Hematopoietic multipotent progenitor cell treated with erythropoietin and hydrocortisone succinate and interleukin-3 and kit ligand, for 4 days (in vitro differentiated cells): ENCODE data around the gene FSD2.
"Not testable (repeated sequence)": the region's sequence is repeated elsewhere in the genome, so short reads cannot be mapped to it uniquely, and the experiment has no call there.

Experiments used
- DNase-seq: peaks from one replicate; pipeline ENCODE4 v3.0.0-alpha.2; 2015

Gene FSD2

DNA sequence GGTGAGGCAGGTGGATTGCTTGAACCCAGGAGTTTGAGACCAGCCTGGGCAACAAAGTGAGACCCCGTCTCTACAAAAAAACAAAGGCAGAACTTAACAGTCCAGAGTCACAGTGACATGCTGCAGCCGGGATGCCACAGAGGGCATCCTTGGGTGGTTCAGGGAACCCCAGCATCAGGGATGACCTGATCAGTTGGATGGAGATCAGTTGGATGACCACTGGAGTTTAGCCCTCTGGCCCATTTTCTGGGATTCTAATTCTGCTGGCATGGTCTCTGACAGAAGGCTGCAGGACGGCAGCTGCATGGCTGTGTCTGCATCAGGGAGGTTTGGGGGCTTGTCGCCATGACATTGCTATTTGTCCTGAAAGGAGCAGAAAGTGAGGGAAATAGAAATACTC is 23.4 kb upstream of the FSD2 start:
- no peak for DNase-seq

GRCh38 chr15:82828075-82828474 is 22.2 kb upstream of the FSD2 start:
- no peak for DNase-seq

DNA sequence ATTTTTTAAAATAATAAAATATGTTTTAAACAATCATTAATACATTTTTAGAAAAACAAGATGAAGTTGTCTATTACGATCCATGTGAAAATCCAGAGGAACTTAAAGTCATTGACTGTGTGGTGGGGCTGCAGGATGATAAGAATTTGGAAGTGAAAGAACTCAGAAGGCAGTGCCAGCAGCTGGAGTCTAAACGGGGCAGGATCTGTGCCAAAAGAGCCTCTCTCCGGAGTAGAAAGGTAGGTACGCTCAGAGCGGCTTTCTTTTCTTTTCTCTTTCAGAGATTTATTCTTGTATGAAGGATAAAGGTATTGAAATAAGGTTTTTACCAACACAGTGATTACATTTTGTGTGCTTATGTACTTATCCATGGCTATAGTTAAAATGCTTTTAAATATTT is 17.2 kb upstream of the FSD2 start:
- DNase-seq: no peak

DNA sequence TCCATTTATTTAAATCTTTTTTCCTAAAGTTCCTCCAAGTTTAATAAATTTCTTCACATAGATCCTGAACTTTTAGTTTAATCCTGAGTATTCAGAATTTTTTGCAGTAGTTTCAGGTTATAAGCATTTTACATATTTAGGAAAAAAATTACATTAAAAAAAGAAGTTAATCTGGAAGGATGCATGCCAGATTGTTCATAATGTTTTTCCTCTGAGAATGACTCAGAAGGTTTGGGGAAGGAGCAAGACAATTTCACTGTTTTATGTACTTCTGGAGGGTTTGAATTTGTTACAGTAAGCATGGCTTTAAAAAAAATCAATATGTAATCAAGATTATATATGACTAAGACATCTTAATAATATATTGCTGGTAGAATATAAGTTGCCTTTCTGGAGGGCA is 16.0 kb upstream of the FSD2 start:
- DNase-seq: not testable (repeated sequence)

DNA sequence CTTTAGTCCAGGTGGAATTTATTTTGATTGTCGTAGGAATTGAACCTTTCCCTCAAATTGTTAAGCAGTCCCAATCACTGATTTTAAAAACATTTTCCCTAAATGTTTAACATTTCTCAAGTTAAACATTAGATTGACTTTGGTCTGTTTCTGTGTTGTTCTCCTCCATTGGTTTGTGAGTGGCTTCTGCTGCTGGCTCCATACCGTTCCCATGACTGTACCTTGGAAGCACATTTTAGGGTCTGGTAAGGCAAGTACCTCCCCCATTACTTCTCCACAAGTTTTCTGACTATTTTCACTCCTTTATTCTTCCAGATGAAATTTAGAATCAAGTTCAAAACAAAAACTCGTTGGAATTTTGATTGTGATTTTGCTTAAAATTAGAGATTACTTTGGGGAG is 15.5 kb upstream of the FSD2 start:
- not testable (repeated sequence) for DNase-seq

DNA sequence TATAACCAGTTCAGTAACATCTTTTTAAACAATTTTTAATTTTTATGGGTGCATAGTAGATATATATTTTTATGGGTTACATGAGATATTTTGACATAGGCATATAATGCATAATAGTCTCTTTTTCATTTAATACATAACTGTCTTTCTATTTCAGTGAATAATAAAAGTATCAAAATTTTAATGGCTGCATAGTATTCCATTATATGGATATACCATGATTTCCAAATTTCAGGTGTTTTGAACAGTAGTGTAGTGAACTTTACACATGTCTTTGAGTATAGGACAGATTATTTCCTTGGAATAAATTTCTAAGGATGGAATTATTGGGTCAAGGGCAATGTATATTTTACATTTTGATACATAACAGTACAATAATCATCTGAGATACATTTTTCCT is 14.3 kb upstream of the FSD2 start:
- DNase-seq: no peak

DNA sequence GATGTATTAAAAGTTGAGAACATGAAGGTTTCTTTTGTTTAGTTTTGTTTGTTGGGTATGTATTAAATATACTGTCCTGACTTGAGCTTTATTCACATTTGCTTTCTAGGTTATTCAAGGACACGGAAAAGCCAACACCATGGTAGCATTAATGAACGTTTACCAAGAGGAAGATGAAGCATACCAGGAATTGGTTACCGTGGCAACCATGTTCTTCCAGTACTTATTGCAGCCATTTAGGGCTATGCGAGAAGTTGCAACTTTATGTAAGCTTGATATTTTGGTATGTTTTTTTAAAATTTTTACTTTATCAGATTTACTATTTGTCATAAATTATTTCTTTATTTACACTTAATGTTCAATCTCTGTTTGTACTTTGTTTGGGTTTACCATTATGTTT is 7.1 kb upstream of the FSD2 start:
- DNase-seq: peak; percentile 23

GRCh38 chr15:82810890-82811426 is 5.1 kb upstream of the FSD2 start:
- DNase-seq: peak; percentile 67

- DNase-seq: peak; percentile 66
Measured at GRCh38 chr15:82810061-82810889, 4.4 kb upstream of the FSD2 start.

GRCh38 chr15:82809308-82810060 is 3.6 kb upstream of the FSD2 start, which contains the start of gene WHAMM:
Gene WHAMM, plus strand, starts transcription at chr15:82809628. Its CDS starts 99 bp downstream, at chr15:82809727.
- peak; percentile 99 for DNase-seq

DNA sequence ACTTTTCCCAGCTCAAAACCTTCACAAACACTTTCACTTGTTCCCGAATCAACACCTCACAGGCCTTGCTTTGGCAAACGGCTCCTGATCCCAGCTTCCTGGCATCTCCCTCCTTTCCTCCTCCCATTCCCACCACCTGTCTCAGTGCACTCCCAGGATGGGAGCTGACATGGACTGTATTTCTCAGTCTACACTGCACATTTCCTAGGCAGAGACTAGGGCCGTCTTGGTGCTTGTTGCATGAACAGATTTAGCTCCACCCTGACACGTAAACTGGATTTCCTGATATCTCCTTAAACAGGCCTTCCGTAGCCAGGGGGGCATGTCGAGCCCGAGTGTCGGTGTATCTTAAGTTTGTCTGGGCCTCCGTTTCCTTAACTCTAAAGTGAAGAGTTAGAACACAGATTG is 2.8 kb upstream of the FSD2 start:
- peak; percentile 12 for DNase-seq

DNA sequence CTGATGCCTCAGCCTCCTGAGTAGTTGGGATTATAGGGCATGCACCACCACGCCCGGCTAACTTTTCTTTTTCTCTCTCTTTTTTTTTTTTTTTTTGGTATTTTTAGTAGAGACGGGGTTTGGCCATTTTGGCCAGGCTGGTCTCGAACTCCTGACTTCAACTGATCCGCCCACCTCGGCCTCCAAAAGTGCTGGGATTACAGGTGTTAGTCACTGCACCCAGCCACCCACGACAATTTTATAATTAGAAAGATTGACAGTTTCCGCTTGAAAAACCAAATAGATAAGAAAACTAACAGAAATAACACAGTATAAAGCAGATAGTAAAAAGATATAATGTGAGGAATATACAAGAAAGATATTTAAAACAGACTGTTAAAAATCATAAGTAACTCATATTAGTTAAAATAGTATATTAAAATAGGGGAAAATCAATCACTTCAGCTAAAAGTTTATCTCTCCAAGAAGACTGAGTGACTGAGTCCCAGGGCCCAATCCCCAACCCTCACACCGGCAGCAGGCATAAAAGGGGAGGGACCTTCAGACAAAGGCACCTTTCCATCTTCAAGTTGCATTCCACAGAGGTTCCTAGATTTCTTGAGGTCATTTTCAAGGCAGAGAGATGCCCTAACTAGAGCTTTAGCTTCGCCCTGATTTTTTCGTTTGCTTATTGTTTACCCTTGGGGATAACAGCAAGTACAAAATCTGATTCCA is 2.2 kb upstream of the FSD2 start:
- DNase-seq: no peak

DNA sequence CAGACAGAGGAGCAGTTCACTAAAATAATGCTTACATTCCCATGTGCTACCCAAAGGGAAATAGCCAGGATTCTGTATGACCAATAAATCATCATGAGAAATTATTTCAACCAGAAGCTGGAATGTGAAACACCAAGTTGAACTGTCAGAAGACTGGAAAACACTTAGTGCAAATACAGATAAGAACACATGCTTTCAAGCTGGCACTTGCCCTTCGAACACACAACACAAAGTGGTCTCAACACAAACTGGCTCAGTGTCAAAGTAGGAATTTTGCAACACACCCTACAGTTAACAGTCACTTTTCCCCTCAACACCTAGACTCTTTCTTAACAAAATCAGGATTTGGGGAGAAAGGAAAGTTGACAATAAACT is 1.3 kb downstream of the FSD2 start:
- peak; percentile 17 for DNase-seq

GRCh38 chr15:82803793-82804574 is 1.9 kb downstream of the FSD2 start:
- no peak for DNase-seq

GRCh38 chr15:82802497-82802896 is 3.4 kb downstream of the FSD2 start:
- peak; percentile 95 for DNase-seq

- DNase-seq: no peak
Measured at GRCh38 chr15:82799183-82799841, 6.6 kb downstream of the FSD2 start.

- DNase-seq: no peak
Measured at GRCh38 chr15:82798531-82799166, 7.2 kb downstream of the FSD2 start.

- no peak for DNase-seq
Measured at GRCh38 chr15:82798104-82798503, 7.8 kb downstream of the FSD2 start.

DNA sequence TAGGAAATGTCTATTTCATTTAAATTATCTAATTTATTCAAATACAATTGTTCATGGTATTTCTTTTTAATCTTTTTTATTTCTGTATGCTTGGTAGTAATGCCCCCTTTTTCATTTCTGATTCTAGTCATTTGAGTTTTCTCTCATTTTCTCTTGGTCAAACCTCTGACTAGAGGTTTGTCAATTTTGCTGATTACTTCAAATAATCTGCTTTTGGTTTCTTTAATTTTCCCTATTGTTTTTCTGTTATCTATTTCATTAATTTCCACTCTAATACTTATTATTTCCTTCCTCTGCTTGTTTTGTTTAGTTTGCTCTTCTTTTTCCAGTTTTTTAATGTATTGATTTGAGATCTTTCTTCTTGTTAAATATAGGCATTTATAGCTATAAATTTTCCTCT is 12.1 kb downstream of the FSD2 start:
- DNase-seq: no peak

GRCh38 chr15:82792068-82792467 is 13.8 kb downstream of the FSD2 start:
- DNase-seq: no peak

DNA sequence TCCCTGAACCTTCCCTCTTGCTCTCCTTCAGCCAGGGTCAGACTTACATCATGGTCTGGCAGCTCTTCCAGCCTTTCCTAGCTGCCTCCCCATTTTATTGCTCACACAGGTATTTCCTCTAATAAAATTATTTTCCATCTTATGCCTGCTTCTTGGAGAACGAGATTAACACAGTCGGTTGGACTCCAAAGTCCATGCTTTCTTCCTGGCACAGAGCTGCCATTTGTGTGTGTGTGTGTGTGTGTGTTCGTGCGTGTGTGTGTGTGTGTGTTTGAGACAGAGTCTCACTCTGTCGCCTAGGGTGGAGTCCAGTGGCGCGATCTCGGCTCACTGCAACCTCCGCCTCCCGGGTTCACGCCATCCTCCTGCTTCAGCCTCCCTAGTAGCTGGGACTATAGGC is 15.5 kb downstream of the FSD2 start:
- no peak for DNase-seq
